GM13977 (cell line): ENCODE results near the gene EGFLAM.

Experiments used
- DNase-seq: peaks from one replicate; pipeline ENCODE4 v3.0.0; 2012; ENCODE audit warnings: low spot score
- CTCF ChIP-seq: IDR thresholded peaks from 2 replicates; pipeline ENCODE4 v1.5.1; 2012; ENCODE audit warnings: mild to moderate bottlenecking, control low read depth; ENCODE audit not compliant: insufficient read depth; ENCODE audit errors: extremely low read depth, missing control alignments
- in situ Hi-C: fragments of 300-500 bp; cut with MboI; formaldehyde crosslinking; loops from one replicate; pipeline ENCODE4 v1.12.0; 2022; ENCODE audit warnings: low sequenced_read_pairs, low pct_unique_long_range_greater_than_20kb, mixed read lengths, inconsistent platforms; ENCODE audit not compliant: unreplicated experiment

The EGFLAM gene

GRCh38 chr5:38456657-38457399 lies 198.5 kb downstream of the EGFLAM start:
- in situ Hi-C loops, result no loop called here
- no peak for TF ChIP-seq CTCF
- no peak for DNase-seq

- no peak for TF ChIP-seq CTCF
- DNase-seq, result no peak
- in situ Hi-C loops, result no loop called here
These were observed 199.8 kb downstream of the EGFLAM start for GRCh38 chr5:38458174-38458573.

- DNase-seq, result no peak
- in situ Hi-C loops, result no loop called here
- TF ChIP-seq CTCF, result no peak
These were observed 204.7 kb downstream of the EGFLAM start for GRCh38 chr5:38462976-38463633.

GRCh38 chr5:38463634-38464521 lies 205.5 kb downstream of the EGFLAM start:
- in situ Hi-C loops, result no loop called here
- TF ChIP-seq CTCF, result no peak
- no peak for DNase-seq

GRCh38 chr5:38465061-38465460 lies 206.7 kb downstream of the EGFLAM start:
- in situ Hi-C loops, result no loop called here
- DNase-seq, result no peak
- TF ChIP-seq CTCF, result no peak

GRCh38 chr5:38465702-38466423 lies 207.5 kb downstream of the EGFLAM start:
- in situ Hi-C loops, result no loop called here
- no peak for TF ChIP-seq CTCF
- no peak for DNase-seq
